HepG2 (cell line): ENCODE measurements around the gene LIMCH1. TPM values are rescaled to one million over a fixed set of nuclear protein-coding genes. Genes with fewer than 3 reads are reported as not detected.

ENCODE experiments used
- ATAC-seq: fragments of 200-7000 bp; cut with Tn5 transposase; 3 replicates; pipeline ENCODE4 v1.9.1; 2020; ENCODE audit warnings: mild to moderate bottlenecking, moderate library complexity
- BruUV-seq: library from RNA; stranded (reverse); fragments of 400-500 nt; replicated peaks from 2 replicates; lab custom pipeline; 2021; lab: Mats Ljungman, UMichigan
- CTCF ChIA-PET: fragments of 300-600 bp; formaldehyde crosslinking; extraction: SDS; loops from one replicate; lab custom pipeline; 2021; ENCODE audit warnings: low total read pairs, inconsistent platforms, low intra/inter-chr PET ratio; lab: Yijun Ruan, JAX
- POLR2A ChIA-PET: fragments of 350-600 bp; sonication (Branson Sonifier 250); formaldehyde crosslinking; loops from one replicate; lab custom pipeline; 2020; ENCODE audit warnings: antibody characterized with exemption, inconsistent platforms; lab: Yijun Ruan, JAX
- DNase-seq: peaks from one replicate; pipeline ENCODE4 v3.0.0-alpha.2; 2015; ENCODE audit warnings: low spot score
- FAIRE-seq: peaks from 3 replicates; lab custom pipeline; 2011; peaks lifted over from hg19 to GRCh38; lab: Jason Lieb, UNC
- H2AFZ ChIP-seq: one replicate; pipeline ENCODE4 v1.6.1; 2011; ENCODE audit warnings: low read length, inconsistent platforms
- H3K27ac ChIP-seq: fragments of 300-600 bp; 3 replicates; pipeline ENCODE4 v1.8.0; 2011; ENCODE audit warnings: mixed run types, mild to moderate bottlenecking, mixed read lengths, low read length, inconsistent platforms; ENCODE audit not compliant: insufficient read depth; ENCODE audit errors: extremely low read length
- H3K27me3 ChIP-seq, 2 experiments: fragments of 200-600 bp in 1 of 2; 2 replicates in 1 of 2; 3 replicates in 1 of 2; pipeline versions ENCODE4 v1.6.0 to v1.8.0; 2011; ENCODE audit warnings: low read length in 2 of 2, mild to moderate bottlenecking in 2 of 2, moderate library complexity in 2 of 2, inconsistent platforms in 1 of 2; ENCODE audit not compliant: insufficient read depth in 2 of 2, control insufficient read depth in 1 of 2
- H3K36me3 ChIP-seq, 2 experiments: fragments of 200-600 bp in 1 of 2; replicated peaks in 1 of 2; 2 replicates in 1 of 2; 3 replicates in 1 of 2; pipeline versions ENCODE4 v1.5.1 to v1.8.0; 2011; ENCODE audit warnings: low read length in 2 of 2, inconsistent platforms in 1 of 2; ENCODE audit not compliant: insufficient read depth in 2 of 2, control insufficient read depth in 1 of 2
- H3K4me1 ChIP-seq: 2 replicates; pipeline ENCODE4 v1.5.1; 2012; ENCODE audit warnings: low read length, inconsistent platforms; ENCODE audit not compliant: insufficient read depth
- H3K4me2 ChIP-seq: 2 replicates; pipeline ENCODE4 v1.6.0; 2011; ENCODE audit warnings: low read depth, low read length, inconsistent platforms
- H3K4me3 ChIP-seq, 3 experiments: fragments of 200-600 bp in 1 of 3; sonication (generic), shearing (Covaris generic) in 1 of 3; replicated peaks in 1 of 3; 2 replicates each; pipeline ENCODE4 v1.5.1; 2011 to 2016; ENCODE audit warnings: low read length in 3 of 3, inconsistent platforms in 2 of 3, low read depth in 2 of 3, mild to moderate bottlenecking in 2 of 3, control low read depth in 1 of 3, mixed read lengths in 1 of 3; ENCODE audit not compliant: insufficient read depth in 1 of 3
- H3K79me2 ChIP-seq: one replicate; pipeline ENCODE4 v1.6.1; 2011; ENCODE audit warnings: low read length, inconsistent platforms; ENCODE audit not compliant: insufficient read depth
- H3K9ac ChIP-seq: 2 replicates; pipeline ENCODE4 v1.6.0; 2011; ENCODE audit warnings: mild to moderate bottlenecking, low read depth, low read length, inconsistent platforms; ENCODE audit not compliant: insufficient read depth
- H3K9me3 ChIP-seq: 2 replicates; pipeline ENCODE4 v1.5.1; 2012; ENCODE audit warnings: mild to moderate bottlenecking, low read length
- H4K20me1 ChIP-seq: 2 replicates; pipeline ENCODE4 v1.6.0; 2011; ENCODE audit warnings: inconsistent platforms, mild to moderate bottlenecking, low read length, moderate library complexity; ENCODE audit not compliant: insufficient read depth
- AGO2 ChIP-seq: fragments of 200-400 bp; formaldehyde crosslinking; optimal IDR thresholded peaks from 2 replicates; pipeline ENCODE3; 2017; ENCODE audit warnings: mild to moderate bottlenecking, low read depth, low read length, moderate library complexity
- BRD4 ChIP-seq: sonication (generic); formaldehyde crosslinking; IDR thresholded peaks from 2 replicates; pipeline ENCODE4 v1.4.0; 2020; ENCODE audit warnings: missing genetic modification reagents
- IKZF4 ChIP-seq: sonication (generic); formaldehyde crosslinking; IDR thresholded peaks from 2 replicates; pipeline ENCODE4 v1.5.1; 2020; ENCODE audit warnings: borderline replicate concordance, mild to moderate bottlenecking, low read depth, missing genetic modification reagents; ENCODE audit errors: not compliant biosample characterization
- JUND ChIP-seq: sonication (generic); formaldehyde crosslinking; IDR thresholded peaks from 2 replicates; pipeline ENCODE4 v1.8.0; 2022; ENCODE audit warnings: mild to moderate bottlenecking, missing genetic modification reagents
- KLF9 ChIP-seq: IDR thresholded peaks from 2 replicates; pipeline ENCODE4 v1.6.1; 2016; ENCODE audit warnings: low read depth
- MBD4 ChIP-seq: IDR thresholded peaks from 2 replicates; pipeline ENCODE4 v1.6.1; 2012; ENCODE audit warnings: low read length, inconsistent platforms, borderline replicate concordance
- ZBTB37 ChIP-seq: sonication (generic); formaldehyde crosslinking; IDR thresholded peaks from 2 replicates; pipeline ENCODE4 v1.4.0; 2020; ENCODE audit warnings: mild to moderate bottlenecking, missing genetic modification reagents
- WGBS: methylation state at CpG from one replicate; pipeline ENCODE4 v1.1.6; 2017; ENCODE audit warnings: low lambda C conversion rate; 5-methylcytosine and 5-hydroxymethylcytosine counted together
- in situ Hi-C: cut with HindIII; loops from 2 replicates; pipeline ENCODE4 v1.10.0; 2017; ENCODE audit warnings: low pct_unique_long_range_greater_than_20kb; ENCODE audit not compliant: extremely low pct_ligation_motif_present
- intact Hi-C: fragments of 100-400 bp; cut with micrococcal nuclease; formaldehyde crosslinking; loops from one replicate; pipeline ENCODE4 v1.10.0; 2022; ENCODE audit not compliant: unreplicated experiment
- polyA plus RNA-seq, 8 experiments: library from polyadenylated mRNA; depleted of rRNA in 3 of 8; stranded (reverse) in 7 of 8; unstranded in 1 of 8; fragments of >200 nt; fragmentation: Illumina TruSeq in 4 of 8; extraction: Trizol in 4 of 8; gene quantifications; 2 replicates each; pipeline versions ENCODE4 v1.2.1 to v1.2.3, GENCODE V29; 2011 to 2016; ENCODE audit warnings: low read depth in 4 of 8, missing spikeins in 1 of 8, mixed read lengths in 1 of 8; ENCODE audit not compliant: insufficient read depth in 1 of 8
- total RNA-seq, 5 experiments: library from RNA; depleted of rRNA; stranded (reverse); fragments of >200 nt; fragmentation: Illumina TruSeq; extraction: Trizol; gene quantifications; 2 replicates each; pipeline ENCODE4 v1.2.3, GENCODE V29; 2016; ENCODE audit warnings: low read depth in 1 of 5

Gene LIMCH1
- total and polyA plus RNA-seq, 2 of the 13 experiments (the other 11 are each of a cell fraction or from before 2014, with no cell fraction given): 0.04 TPM; not detected in 1

- ATAC-seq: no peak
- in situ Hi-C loops (no loop called here), intact Hi-C loops (no loop called here)
- no TSS peak for BruUV-seq
- no peaks in the 10 kb centered on the region for H3K9me3 ChIP-seq
- ChIA-PET CTCF (no interaction called here), POLR2A (no interaction called here)
- no peak overlapping the region for H3K4me3 ChIP-seq
- H2AFZ ChIP-seq: no peak overlapping the region
- TF ChIP-seq BRD4 (CRISPR knock-in tag) (no peak), IKZF4 (no peak), ZBTB37 (CRISPR knock-in tag) (no peak), KLF9 (CRISPR knock-in tag) (no peak), JUND (CRISPR knock-in tag) (no peak)
- 0% methylated on average over 1 of the region's 1 CpG for WGBS
- FAIRE-seq: no peak
- no peak overlapping the region for H3K9ac ChIP-seq
- H3K79me2 ChIP-seq: no peaks in the 10 kb centered on the region
- no peak overlapping the region for H3K4me2 ChIP-seq
- no peak overlapping the region for H3K27ac ChIP-seq
- DNase-seq: no peak
- no peaks in the 10 kb centered on the region for H3K4me1 ChIP-seq
- no peaks in the 10 kb centered on the region for H4K20me1 ChIP-seq
- H3K36me3 ChIP-seq: no peaks in the 10 kb centered on the region
- H3K27me3 ChIP-seq: 0 out of 5 replicates have a peak, but pooled peaks cover 1 to 6% of the 10 kb centered on the region in 2 experiments
Measured at GRCh38 chr4:41613821-41614220, 75.9 kb downstream of the LIMCH1 start.

DNA sequence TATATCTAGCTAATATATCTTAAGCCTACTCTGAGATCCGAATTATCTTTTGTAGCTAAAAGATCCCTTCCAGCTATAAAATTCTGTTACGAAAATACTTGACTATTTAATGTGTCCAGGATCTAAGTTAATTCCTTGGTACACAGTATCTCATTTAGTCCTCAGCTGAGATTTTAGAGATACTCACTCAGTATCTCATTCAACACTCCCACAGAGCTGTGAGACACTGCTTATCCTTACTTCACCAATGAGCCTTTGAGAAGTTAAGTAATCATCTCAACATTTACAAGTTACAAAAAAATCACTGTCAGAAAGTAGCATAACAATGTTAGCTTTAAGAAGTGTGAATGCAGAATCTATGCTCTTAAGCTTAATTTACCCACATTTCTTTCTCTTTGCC is 76.6 kb downstream of the LIMCH1 start:
- CTCF ChIA-PET: no interaction called here

More for the DNA sequence above, 76.6 kb downstream of the LIMCH1 start:
- intact Hi-C loops: no loop called here
- Histone ChIP-seq H3K4me2 (no peak overlapping the region), H3K4me3 (no peak overlapping the region), H2AFZ (no peak overlapping the region), H4K20me1 (no peaks in the 10 kb centered on the region), H3K9me3 (no peaks in the 10 kb centered on the region), H3K27ac (no peak overlapping the region), H3K36me3 (no peaks in the 10 kb centered on the region), H3K9ac (no peak overlapping the region), H3K4me1 (no peaks in the 10 kb centered on the region), H3K79me2 (no peaks in the 10 kb centered on the region), H3K27me3 (0 out of 5 replicates have a peak, but pooled peaks cover 1 to 10% of the 10 kb centered on the region in 2 experiments)
- no peak for DNase-seq
- BruUV-seq: no TSS peak
- no peak for FAIRE-seq
- in situ Hi-C loops: no loop called here
- POLR2A ChIA-PET: no interaction called here
- TF ChIP-seq MBD4 (no peak), AGO2 (no peak)
- ATAC-seq: no peak
- WGBS: 0% methylated on average over 2 of the region's 2 CpGs
